Neural progenitor cell (in vitro differentiated cells): Measurements from ENCODE around the gene EP400. TPM values are rescaled to one million over a fixed set of nuclear protein-coding genes. Genes with fewer than 3 reads are reported as not detected.

ENCODE experiments used
- DNase-seq: peaks from one replicate; pipeline ENCODE4 v3.0.0-alpha.2; 2016; ENCODE audit warnings: low spot score
- H2AFZ ChIP-seq: fragments of 200-600 bp; sonication (generic); replicated peaks from 2 replicates; pipeline ENCODE4 v1.6.1; 2016; ENCODE audit warnings: antibody characterized with exemption
- H3F3A ChIP-seq: fragments of 200-600 bp; sonication (generic); 2 replicates; pipeline ENCODE4 v1.6.1; 2016; ENCODE audit warnings: antibody characterized with exemption, low read depth
- H3K27ac ChIP-seq: fragments of 200-600 bp; sonication (generic); 2 replicates; pipeline ENCODE4 v1.5.1; 2016; ENCODE audit warnings: mild to moderate bottlenecking
- H3K27me3 ChIP-seq: fragments of 200-600 bp; sonication (generic); 2 replicates; pipeline ENCODE4 v1.6.1; 2016; ENCODE audit warnings: mild to moderate bottlenecking, moderate library complexity
- H3K36me3 ChIP-seq: fragments of 200-600 bp; sonication (generic); 2 replicates; pipeline ENCODE4 v1.5.1; 2016
- H3K4me1 ChIP-seq: fragments of 200-600 bp; sonication (generic); 2 replicates; pipeline ENCODE4 v1.6.1; 2016; ENCODE audit warnings: mixed run types
- H3K4me2 ChIP-seq: fragments of 200-600 bp; sonication (generic); 2 replicates; pipeline ENCODE4 v1.6.1; 2016
- H3K4me3 ChIP-seq: fragments of 200-600 bp; sonication (generic); 2 replicates; pipeline ENCODE4 v1.5.1; 2016
- H3K79me2 ChIP-seq: fragments of 200-600 bp; sonication (generic); 2 replicates; pipeline ENCODE4 v1.6.1; 2016; ENCODE audit warnings: low read depth
- H3K9ac ChIP-seq: fragments of 200-600 bp; sonication (generic); 2 replicates; pipeline ENCODE4 v1.6.1; 2016
- H3K9me3 ChIP-seq: fragments of 200-600 bp; sonication (generic); 2 replicates; pipeline ENCODE4 v1.5.1; 2016; ENCODE audit warnings: low read depth
- H4K20me1 ChIP-seq: fragments of 200-600 bp; sonication (generic); 2 replicates; pipeline ENCODE4 v1.6.1; 2016; ENCODE audit warnings: low read depth
- H3K27ac Mint-ChIP-seq: 3 replicates; pipeline ENCODE4 v1.8.0; 2021; ENCODE audit warnings: mixed read lengths
- H3K27me3 Mint-ChIP-seq: 2 replicates; pipeline ENCODE4 v1.8.0; 2022; ENCODE audit warnings: low read depth, mild to moderate bottlenecking, inconsistent platforms, moderate library complexity, mixed read lengths; ENCODE audit not compliant: insufficient read depth
- H3K36me3 Mint-ChIP-seq: 3 replicates; pipeline ENCODE4 v1.8.0; 2021; ENCODE audit warnings: mixed read lengths
- H3K4me1 Mint-ChIP-seq: 3 replicates; pipeline ENCODE4 v1.8.0; 2021; ENCODE audit warnings: mixed read lengths
- H3K4me3 Mint-ChIP-seq: 3 replicates; pipeline ENCODE4 v1.8.0; 2021; ENCODE audit warnings: mild to moderate bottlenecking, moderate library complexity, mixed read lengths
- H3K9me3 Mint-ChIP-seq: 3 replicates; pipeline ENCODE4 v1.8.0; 2020; ENCODE audit warnings: mixed read lengths
- CTCF ChIP-seq: fragments of 200-600 bp; sonication (generic); IDR thresholded peaks from 2 replicates; pipeline ENCODE4 v1.5.1; 2017; ENCODE audit warnings: antibody characterized with exemption, mild to moderate bottlenecking
- EZH2 ChIP-seq: fragments of 200-600 bp; sonication (generic); IDR thresholded peaks from 2 replicates; pipeline ENCODE4 v1.6.1; 2017; ENCODE audit warnings: antibody characterized with exemption, mild to moderate bottlenecking, moderate library complexity
- EZH2phosphoT487 ChIP-seq: fragments of 200-600 bp; sonication (generic); IDR thresholded peaks from 2 replicates; pipeline ENCODE4 v1.6.1; 2017; ENCODE audit warnings: antibody characterized with exemption
- total RNA-seq: library from RNA; depleted of rRNA; stranded (reverse); fragments of >200 nt; gene quantifications from 2 replicates; pipeline ENCODE4 v1.2.3, GENCODE V29; 2015; ENCODE audit warnings: low replicate concordance

EP400 gene
- total RNA-seq, 1 donor from 2014 or later, result 16.3 TPM

GRCh38 chr12:132064631-132065030, 114.9 kb downstream of the EP400 start:
- H3K36me3 Mint-ChIP-seq, result peaks cover 31% of the 10 kb centered on the region
- H3K9me3 Mint-ChIP-seq, result no peaks in the 10 kb centered on the region
- Histone ChIP-seq H4K20me1 (no peaks in the 10 kb centered on the region), H3K9ac (no peak overlapping the region), H3K9me3 (no peaks in the 10 kb centered on the region), H3K27ac (no peak overlapping the region), H3K4me1 (no peaks in the 10 kb centered on the region), H3K36me3 (no peaks in the 10 kb centered on the region), H2AFZ (no peak overlapping the region), H3K27me3 (no peaks in the 10 kb centered on the region), H3K4me3 (no peak overlapping the region), H3F3A (no peaks in the 10 kb centered on the region), H3K79me2 (no peaks in the 10 kb centered on the region), H3K4me2 (no peak overlapping the region)
- TF ChIP-seq EZH2 (no peak), CTCF (no peak), EZH2phosphoT487 (no peak)
- H3K27me3 Mint-ChIP-seq, result peaks cover 2% of the 10 kb centered on the region
- H3K4me3 Mint-ChIP-seq, result no peak overlapping the region
- peaks cover 24% of the 10 kb centered on the region for H3K4me1 Mint-ChIP-seq
- no peak for DNase-seq
- H3K27ac Mint-ChIP-seq, result peak overlapping the region; percentile 42

- peaks cover 28% of the 10 kb centered on the region for H3K36me3 Mint-ChIP-seq
- H3K9me3 ChIP-seq, result no peaks in the 10 kb centered on the region
- H3K9ac ChIP-seq, result no peak overlapping the region
- no peaks in the 10 kb centered on the region for H4K20me1 ChIP-seq
- no peak for TF ChIP-seq EZH2phosphoT487
- TF ChIP-seq CTCF, result no peak
- no peak for TF ChIP-seq EZH2
- H3K4me3 Mint-ChIP-seq, result no peak overlapping the region
- no peaks in the 10 kb centered on the region for H3K27me3 ChIP-seq
- no peak for DNase-seq
- no peak overlapping the region for H3K4me2 ChIP-seq
- H2AFZ ChIP-seq, result no peak overlapping the region
- H3K36me3 ChIP-seq, result no peaks in the 10 kb centered on the region
- no peak overlapping the region for H3K27ac Mint-ChIP-seq
- H3F3A ChIP-seq, result no peaks in the 10 kb centered on the region
- no peaks in the 10 kb centered on the region for H3K4me1 ChIP-seq
- no peaks in the 10 kb centered on the region for H3K9me3 Mint-ChIP-seq
- no peaks in the 10 kb centered on the region for H3K79me2 ChIP-seq
- H3K27me3 Mint-ChIP-seq, result peaks cover 5% of the 10 kb centered on the region
- H3K4me3 ChIP-seq, result no peak overlapping the region
- peaks cover 24% of the 10 kb centered on the region for H3K4me1 Mint-ChIP-seq
- no peak overlapping the region for H3K27ac ChIP-seq
These were observed 115.5 kb downstream of the EP400 start for GRCh38 chr12:132065203-132065602.

- H3F3A ChIP-seq, result no peaks in the 10 kb centered on the region
- H3K27ac ChIP-seq, result no peak overlapping the region
- no peaks in the 10 kb centered on the region for H3K79me2 ChIP-seq
- no peak overlapping the region for H2AFZ ChIP-seq
- TF ChIP-seq CTCF (no peak), EZH2phosphoT487 (no peak), EZH2 (no peak)
- no peaks in the 10 kb centered on the region for H3K9me3 ChIP-seq
- no peak overlapping the region for H3K4me3 ChIP-seq
- no peaks in the 10 kb centered on the region for H3K36me3 ChIP-seq
- no peaks in the 10 kb centered on the region for H3K4me1 ChIP-seq
- H3K9me3 Mint-ChIP-seq, result no peaks in the 10 kb centered on the region
- H3K27me3 ChIP-seq, result no peaks in the 10 kb centered on the region
- H3K36me3 Mint-ChIP-seq, result peaks cover 29% of the 10 kb centered on the region
- peaks cover 5% of the 10 kb centered on the region for H3K27me3 Mint-ChIP-seq
- H4K20me1 ChIP-seq, result no peaks in the 10 kb centered on the region
- peaks cover 22% of the 10 kb centered on the region for H3K4me1 Mint-ChIP-seq
- no peak overlapping the region for H3K4me3 Mint-ChIP-seq
- no peak overlapping the region for H3K4me2 ChIP-seq
- H3K27ac Mint-ChIP-seq, result no peak overlapping the region
- no peak for DNase-seq
- H3K9ac ChIP-seq, result no peak overlapping the region
These were observed 116.0 kb downstream of the EP400 start for GRCh38 chr12:132065609-132066344.
